ENCODE measurements around the gene SLC25A53.
"Not testable (repeated sequence)": the region's sequence is repeated elsewhere in the genome, so short reads cannot be mapped to it uniquely, and the experiment has no call there.

The SLC25A53 gene

GRCh38 chrX:104112326-104112951, 44.4 kb downstream of the SLC25A53 start, which contains the start of gene ZCCHC18:
Gene ZCCHC18 (plus strand): TSS chrX:104112523. CDS start chrX:104114112, 1,589 bp downstream.
- Histone ChIP-seq H3K9me3 (no peaks in the 10 kb centered on the region), H3K36me3 (no peaks in the 10 kb centered on the region), H3K27me3 (no peaks in the 10 kb centered on the region), H3K27ac (peak within 1 kb of the TSS; percentile 74 to 91), H3K4me3 (peak within 1 kb of the TSS; percentile 59 to 60), H3K4me1 (peaks cover 0 to 16% (median 2%) of the 10 kb centered on the region in 4 donors)
- peak; percentile 39 to 80 for DNase-seq
- no peak for TF ChIP-seq CTCF (IDR thresholded peaks at IDR 0.05)
- intact Hi-C loops (cut with DNase I; ENCODE audit: low total_unique reads): no loop called here

GRCh38 chrX:104110491-104111240, 46.1 kb downstream of the SLC25A53 start:
- intact Hi-C loops (cut with DNase I; ENCODE audit: low total_unique reads); H3K36me3 ChIP-seq; H3K4me3 ChIP-seq; H3K27ac ChIP-seq; H3K27me3 ChIP-seq; DNase-seq; H3K9me3 ChIP-seq: not testable (repeated sequence)
- H3K4me1 ChIP-seq: peaks cover 0 to 25% (median 7%) of the 10 kb centered on the region in 4 donors

GRCh38 chrX:104108955-104109354, 47.9 kb downstream of the SLC25A53 start:
- Histone ChIP-seq H3K27ac (no peak overlapping the region), H3K9me3 (no peaks in the 10 kb centered on the region), H3K27me3 (no peaks in the 10 kb centered on the region), H3K4me3 (no peak overlapping the region), H3K4me1 (peaks cover 0 to 21% (median 7%) of the 10 kb centered on the region in 4 donors), H3K36me3 (no peaks in the 10 kb centered on the region)
- intact Hi-C loops (cut with DNase I; ENCODE audit: low total_unique reads): no loop called here
- no peak for DNase-seq
- TF ChIP-seq CTCF (IDR thresholded peaks at IDR 0.05): no peak

- Histone ChIP-seq H3K4me1 (peaks cover 0 to 14% (median 4%) of the 10 kb centered on the region in 4 donors), H3K9me3 (no peaks in the 10 kb centered on the region), H3K27me3 (no peaks in the 10 kb centered on the region), H3K27ac (peak overlapping the region in 1 of 2 donors; percentile 25), H3K36me3 (no peaks in the 10 kb centered on the region), H3K4me3 (no peak overlapping the region)
- intact Hi-C loops (cut with DNase I; ENCODE audit: low total_unique reads): no loop called here
- no peak for TF ChIP-seq CTCF (IDR thresholded peaks at IDR 0.05)
- peak; percentile 23 to 71 for DNase-seq
Measured at GRCh38 chrX:104105330-104106262, 51.2 kb downstream of the SLC25A53 start.

GRCh38 chrX:104104676-104105075, 52.1 kb downstream of the SLC25A53 start:
- no peaks in the 10 kb centered on the region for H3K36me3 ChIP-seq
- no peak for TF ChIP-seq CTCF (IDR thresholded peaks at IDR 0.05)
- H3K27ac ChIP-seq: no peak overlapping the region
- H3K9me3 ChIP-seq: no peaks in the 10 kb centered on the region
- no peak for DNase-seq
- no peak overlapping the region for H3K4me3 ChIP-seq
- H3K27me3 ChIP-seq: no peaks in the 10 kb centered on the region
- peaks cover 0 to 14% (median 4%) of the 10 kb centered on the region in 4 donors for H3K4me1 ChIP-seq
- intact Hi-C loops (cut with DNase I; ENCODE audit: low total_unique reads): no loop called here
